AG10803 (cell line): Measurements from ENCODE around the gene PDRG1.

Source experiments
- DNase-seq: peaks from one replicate; pipeline ENCODE4 v3.0.0; 2010; ENCODE audit warnings: low read depth
- H3K4me3 ChIP-seq: 2 replicates; pipeline ENCODE4 v1.5.1; 2011; ENCODE audit warnings: mild to moderate bottlenecking, low read length, control low read depth
- CTCF ChIP-seq: conservative IDR thresholded peaks from 2 replicates; pipeline ENCODE4 v1.5.1; 2011; ENCODE audit warnings: mild to moderate bottlenecking, low read length, control low read depth, inconsistent platforms

PDRG1 gene

DNA sequence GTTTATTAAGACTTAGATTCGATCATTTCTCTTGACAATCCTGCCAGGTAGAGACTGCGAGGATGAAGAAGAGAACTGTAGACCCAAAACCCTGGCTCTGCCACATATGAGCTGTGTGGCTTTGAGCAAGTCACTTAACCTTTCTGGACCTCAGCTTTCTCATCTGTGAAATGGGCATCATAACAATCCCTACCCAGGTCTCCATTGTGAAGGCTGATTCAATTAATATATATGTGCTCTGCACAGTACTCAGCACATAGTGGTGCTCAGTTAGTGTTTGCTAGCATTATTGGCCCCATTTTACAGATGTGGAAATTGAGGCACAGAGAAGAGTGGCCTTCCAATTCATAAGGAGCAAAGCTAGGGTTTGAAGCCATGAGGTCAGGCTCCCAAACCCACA is 24.0 kb upstream of the PDRG1 start:
- H3K4me3 ChIP-seq = no peak overlapping the region
- TF ChIP-seq CTCF = no peak
- DNase-seq = no peak

DNA sequence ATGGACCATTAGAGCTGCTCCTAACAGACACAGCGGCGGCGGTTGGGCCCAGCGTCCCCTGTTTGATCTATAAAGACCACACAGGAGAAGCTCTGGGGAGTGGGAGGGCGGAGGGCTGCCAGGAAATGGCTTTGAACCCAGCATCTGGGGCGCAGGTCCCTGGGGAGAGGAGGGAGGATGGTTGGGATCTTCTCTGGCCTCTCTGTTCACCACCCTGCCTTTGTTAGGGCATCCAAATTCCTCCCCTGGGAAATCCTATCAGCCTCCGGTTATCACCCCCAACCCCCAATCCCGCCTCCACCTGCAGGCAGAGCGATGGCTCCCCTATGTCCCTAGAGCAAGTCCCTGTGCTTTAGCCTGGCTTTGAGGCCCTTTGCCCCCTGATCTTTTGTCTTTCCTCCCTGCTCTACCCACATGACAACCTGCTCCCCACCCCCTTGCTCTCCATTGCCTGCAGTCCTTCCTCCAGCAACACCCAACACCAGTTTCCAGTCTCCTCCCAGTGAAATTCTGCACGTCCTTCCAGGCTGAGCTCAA is 23.2 kb upstream of the PDRG1 start:
- H3K4me3 ChIP-seq = no peak overlapping the region
- no peak for DNase-seq
- no peak for TF ChIP-seq CTCF

DNA sequence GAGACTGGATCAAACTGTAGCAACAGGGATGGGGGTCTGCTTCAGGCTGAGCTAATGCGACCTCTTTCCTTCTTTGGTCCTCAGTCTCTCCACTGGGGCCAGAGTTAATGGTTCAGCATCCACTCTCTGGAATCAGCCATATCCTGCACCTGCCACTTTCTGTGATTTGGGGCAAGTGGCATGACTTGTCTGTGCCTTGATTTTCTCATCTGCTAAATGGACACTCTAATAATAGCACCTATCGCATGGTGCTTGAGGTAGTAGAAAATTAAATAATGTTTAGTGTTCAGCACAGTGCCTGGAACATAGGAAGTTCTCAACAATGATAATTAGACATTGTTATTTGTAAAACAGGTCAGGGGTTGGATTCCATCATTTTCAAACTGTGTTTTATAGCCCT is 22.4 kb upstream of the PDRG1 start:
- no peak overlapping the region for H3K4me3 ChIP-seq
- DNase-seq = no peak
- no peak for TF ChIP-seq CTCF

- no peak overlapping the region for H3K4me3 ChIP-seq
- DNase-seq = peak; percentile 3
- TF ChIP-seq CTCF = no peak
Observed at GRCh38 chr20:31972471-31973021, 20.7 kb upstream of the PDRG1 start.

DNA sequence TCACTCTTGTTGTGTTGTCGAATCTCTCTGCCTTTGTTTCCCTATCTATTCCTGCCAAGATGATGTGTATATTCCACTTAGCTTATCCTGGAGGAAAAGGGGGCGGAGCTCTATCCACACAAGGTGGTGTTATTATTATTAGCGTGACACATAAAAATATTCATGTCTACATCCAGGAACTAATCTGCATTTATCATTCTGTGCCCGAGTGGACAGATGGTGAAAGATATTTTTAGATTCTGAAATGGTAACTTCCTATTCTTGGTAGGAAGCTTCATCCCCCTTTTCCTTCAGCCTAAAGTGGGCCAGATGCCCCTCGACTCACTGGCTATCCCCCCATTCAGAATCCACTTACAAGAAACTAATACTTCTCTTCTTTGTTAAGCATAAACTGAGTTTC is 18.1 kb upstream of the PDRG1 start:
- no peak for TF ChIP-seq CTCF
- no peak overlapping the region for H3K4me3 ChIP-seq
- DNase-seq = no peak

DNA sequence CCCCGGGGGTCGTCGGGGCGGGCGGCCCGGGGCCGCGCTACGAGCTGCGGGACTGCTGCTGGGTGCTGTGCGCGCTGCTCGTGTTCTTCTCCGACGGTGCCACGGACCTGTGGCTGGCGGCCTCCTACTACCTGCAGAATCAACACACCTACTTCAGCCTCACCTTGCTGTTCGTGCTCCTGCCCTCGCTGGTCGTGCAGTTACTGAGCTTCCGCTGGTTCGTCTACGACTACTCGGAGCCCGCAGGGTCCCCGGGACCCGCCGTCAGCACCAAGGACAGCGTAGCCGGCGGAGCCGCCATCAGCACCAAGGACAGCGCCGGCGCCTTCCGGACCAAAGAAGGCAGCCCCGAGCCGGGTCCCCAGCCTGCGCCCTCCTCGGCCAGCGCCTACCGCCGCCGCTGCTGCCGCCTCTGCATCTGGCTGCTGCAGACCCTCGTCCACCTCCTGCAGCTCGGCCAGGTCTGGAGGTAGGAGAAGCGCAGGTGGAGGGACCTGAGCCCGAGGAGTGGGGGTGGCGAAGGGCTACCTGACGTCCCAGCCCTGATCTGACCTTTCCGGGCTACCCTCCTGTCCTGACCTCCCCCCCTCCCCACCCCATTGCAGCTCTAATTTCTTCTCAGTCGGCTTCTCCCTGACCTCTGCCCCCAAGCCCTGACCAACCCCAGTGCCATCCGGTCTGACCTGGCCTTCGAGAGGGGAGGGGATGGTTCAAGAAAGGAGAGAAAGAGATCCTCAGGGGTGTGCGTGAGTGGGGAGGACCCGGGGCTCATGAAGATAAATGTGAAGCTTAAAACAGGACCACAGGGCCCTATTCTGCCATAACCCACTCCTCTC is 16.7 kb upstream of the PDRG1 start:
- H3K4me3 ChIP-seq = no peak overlapping the region
- no peak for TF ChIP-seq CTCF
- DNase-seq = peak; percentile 38

GRCh38 chr20:31967830-31968249 is 16.0 kb upstream of the PDRG1 start, which contains the start of gene XKR7:
TSS of gene XKR7 (plus strand) at chr20:31968151. CDS start at chr20:31968176, 25 bp downstream.
- no peak for DNase-seq
- TF ChIP-seq CTCF = no peak
- H3K4me3 ChIP-seq = no peak within 1 kb of the TSS
